AG04450 (cell line): ENCODE results near the gene PPP1R13B. TPM values are rescaled to one million over a fixed set of nuclear protein-coding genes. Genes with fewer than 3 reads are reported as not detected.

Experiments used
- CTCF ChIA-PET: fragments of 300-600, 350-600 bp; formaldehyde crosslinking; extraction: SDS; loops from one replicate; lab custom pipeline; 2022; ENCODE audit warnings: antibody characterized with exemption, inconsistent platforms; lab: Charles Lee
- POLR2A ChIA-PET: fragments of 350-600 bp; formaldehyde crosslinking; extraction: SDS; loops from one replicate; lab custom pipeline; 2021; ENCODE audit warnings: antibody characterized with exemption, inconsistent platforms; lab: Yijun Ruan, JAX
- DNase-seq: peaks from one replicate; pipeline ENCODE4 v3.0.0-alpha.2; 2011; ENCODE audit warnings: low read depth, low spot score
- H3K27ac ChIP-seq: one replicate; pipeline ENCODE4 v1.5.1; 2012; ENCODE audit warnings: low read depth, low read length, control low read depth
- H3K27me3 ChIP-seq: one replicate; pipeline ENCODE4 v1.6.0; 2012; ENCODE audit warnings: low read length; ENCODE audit not compliant: control insufficient read depth, insufficient read depth
- H3K4me3 ChIP-seq: 2 replicates; pipeline ENCODE4 v1.5.1; 2011; ENCODE audit warnings: mild to moderate bottlenecking, low read depth, low read length, control low read depth
- H3K9me3 ChIP-seq: 2 replicates; pipeline ENCODE4 v1.5.1; 2012; ENCODE audit warnings: low read length; ENCODE audit not compliant: control insufficient read depth, insufficient read depth
- CTCF ChIP-seq: IDR thresholded peaks from 2 replicates; pipeline ENCODE4 v1.5.1; 2011; ENCODE audit warnings: low read depth, low read length, control low read depth, inconsistent platforms
- polyA plus RNA-seq: library from polyadenylated mRNA; depleted of rRNA; stranded (reverse); fragments of >200 nt; gene quantifications from 2 replicates; pipeline ENCODE4 v1.2.3, GENCODE V29; 2011

PPP1R13B gene
- polyA plus RNA-seq, 1 experiment: 0.62 TPM

- DNase-seq: no peak
- H3K27me3 ChIP-seq: peaks cover 2% of the 10 kb centered on the region
- TF ChIP-seq CTCF: no peak
- H3K9me3 ChIP-seq: no peaks in the 10 kb centered on the region; the same call in 1 of the 2 replicates
- POLR2A ChIA-PET: no interaction called here
- H3K4me3 ChIP-seq: no peak overlapping the region
- no peak overlapping the region for H3K27ac ChIP-seq
- CTCF ChIA-PET: interaction anchor here (0.6 kb wide), 1 partner anchor 55 kb away, joined by 3 read pairs; no protein-coding TSS in a partner anchor
Measured at GRCh38 chr14:103867020-103867419, 19.6 kb upstream of the PPP1R13B start.

- no peak for DNase-seq
- ChIA-PET POLR2A (no interaction called here), CTCF (interaction anchor here (0.9 kb wide), 1 partner anchor 38 kb away, joined by 3 read pairs; no protein-coding TSS in a partner anchor)
- Histone ChIP-seq H3K27ac (no peak overlapping the region), H3K4me3 (no peak overlapping the region), H3K27me3 (peaks cover 8% of the 10 kb centered on the region), H3K9me3 (no peaks in the 10 kb centered on the region; the same call in 1 of the 2 replicates)
- no peak for TF ChIP-seq CTCF
Measured at GRCh38 chr14:103863245-103863644, 15.9 kb upstream of the PPP1R13B start.

- Histone ChIP-seq H3K27me3 (peaks cover 11% of the 10 kb centered on the region), H3K27ac (no peak overlapping the region), H3K9me3 (no peaks in the 10 kb centered on the region; the same call in 1 of the 2 replicates), H3K4me3 (no peak overlapping the region)
- POLR2A ChIA-PET: no interaction called here
- no peak for TF ChIP-seq CTCF
- DNase-seq: no peak
- CTCF ChIA-PET: no interaction called here
Measured at GRCh38 chr14:103862393-103862782, 15.0 kb upstream of the PPP1R13B start.

GRCh38 chr14:103861413-103862392 is 14.3 kb upstream of the PPP1R13B start:
- DNase-seq: no peak
- POLR2A ChIA-PET: no interaction called here
- Histone ChIP-seq H3K4me3 (no peak overlapping the region), H3K27ac (no peak overlapping the region), H3K27me3 (peaks cover 12% of the 10 kb centered on the region), H3K9me3 (no peaks in the 10 kb centered on the region)
- CTCF ChIA-PET: no interaction called here
- TF ChIP-seq CTCF: no peak
